Left kidney (tissue), 2 donors: ENCODE results near the gene FNDC3A. TPM values are rescaled to one million over a fixed set of nuclear protein-coding genes. Genes with fewer than 3 reads are reported as not detected.
"Not testable (repeated sequence)": the region's sequence is repeated elsewhere in the genome, so short reads cannot be mapped to it uniquely, and the experiment has no call there.

Source experiments
- DNase-seq: peaks from one replicate; pipeline ENCODE4 v3.0.0-alpha.2; 2013
- polyA plus RNA-seq: library from polyadenylated mRNA; unstranded; fragments of 120-200 nt; gene quantifications from one replicate; pipeline ENCODE4 v1.2.1, GENCODE V29; 2013; ENCODE audit not compliant: insufficient read length

FNDC3A gene
- polyA plus RNA-seq, 1 donor: 103 TPM

- DNase-seq: no peak
These were observed 111.0 kb downstream of the FNDC3A start for GRCh38 chr13:49086722-49087121.

GRCh38 chr13:49093376-49093775 lies 117.7 kb downstream of the FNDC3A start:
- no peak for DNase-seq

- DNase-seq: no peak
These were observed 121.7 kb downstream of the FNDC3A start for GRCh38 chr13:49097374-49097773.

- DNase-seq: no peak
These were observed 122.5 kb downstream of the FNDC3A start for GRCh38 chr13:49098198-49098597.

- no peak for DNase-seq
These were observed 123.2 kb downstream of the FNDC3A start for GRCh38 chr13:49098771-49099512.

GRCh38 chr13:49099513-49099877 lies 123.8 kb downstream of the FNDC3A start:
- DNase-seq: no peak

- DNase-seq: no peak
These were observed 125.2 kb downstream of the FNDC3A start for GRCh38 chr13:49100637-49101570.

GRCh38 chr13:49108196-49108595 lies 132.5 kb downstream of the FNDC3A start:
- DNase-seq: no peak

GRCh38 chr13:49110122-49110912 lies 134.6 kb downstream of the FNDC3A start:
- peak; percentile 90 for DNase-seq

GRCh38 chr13:49110913-49111170 lies 135.1 kb downstream of the FNDC3A start:
- no peak for DNase-seq

GRCh38 chr13:49112782-49113525 lies 137.2 kb downstream of the FNDC3A start:
- no peak for DNase-seq

GRCh38 chr13:49113526-49114286 lies 138.0 kb downstream of the FNDC3A start:
- DNase-seq: no peak

- DNase-seq: no peak
These were observed 141.2 kb downstream of the FNDC3A start for GRCh38 chr13:49116873-49117272.

GRCh38 chr13:49118455-49118854 lies 142.7 kb downstream of the FNDC3A start:
- DNase-seq: not testable (repeated sequence)

GRCh38 chr13:49124693-49125304 lies 149.1 kb downstream of the FNDC3A start:
- no peak for DNase-seq

- DNase-seq: no peak
These were observed 150.3 kb downstream of the FNDC3A start for GRCh38 chr13:49125964-49126524.

- DNase-seq: no peak
These were observed 156.8 kb downstream of the FNDC3A start for GRCh38 chr13:49132479-49133002.

- DNase-seq: no peak
These were observed 158.6 kb downstream of the FNDC3A start for GRCh38 chr13:49134305-49134704.

GRCh38 chr13:49137138-49137643 lies 161.5 kb downstream of the FNDC3A start:
- DNase-seq: not testable (repeated sequence)
